Spleen (tissue), 7 donors: ENCODE results near the gene MIEN1.
"Not testable (repeated sequence)": the region's sequence is repeated elsewhere in the genome, so short reads cannot be mapped to it uniquely, and the experiment has no call there.

Experiments used
- POLR2A ChIP-seq, 3 donors: fragments of 450-650 bp; IDR thresholded peaks; one replicate each; pipeline ENCODE4 v1.5.1; 2017; ENCODE audit warnings: antibody characterized with exemption in 3 of 3, mild to moderate bottlenecking in 1 of 3
- POLR2AphosphoS5 ChIP-seq, 3 donors: sonication (generic); formaldehyde crosslinking; IDR thresholded peaks; one replicate each; pipeline ENCODE4 v1.5.1; 2017; ENCODE audit warnings: antibody characterized with exemption in 3 of 3
- TF ChIP-seq, protein P1 (sequence below), 11 experiments: fragments of 200-600 bp in 7 of 11; fragments of 450-650 bp in 4 of 11; sonication (generic) in 4 of 11; IDR thresholded peaks in 8 of 11; conservative IDR thresholded peaks in 3 of 11; 1 replicate in 7 of 11; 2 replicates in 4 of 11; pipeline versions ENCODE4 v1.4.0 to v1.8.0; 2016 to 2021; ENCODE audit warnings: antibody characterized with exemption in 11 of 11, inconsistent platforms in 4 of 11, mild to moderate bottlenecking in 1 of 11
- donor health status: DM: no; HTN: no; CAD: no; lungs with moderate emphysema.
- donor health status: DM: no; HTN: no; CAD: no.
- donor health status: DM: no; HTN: no; CAD: no.

DNA sequence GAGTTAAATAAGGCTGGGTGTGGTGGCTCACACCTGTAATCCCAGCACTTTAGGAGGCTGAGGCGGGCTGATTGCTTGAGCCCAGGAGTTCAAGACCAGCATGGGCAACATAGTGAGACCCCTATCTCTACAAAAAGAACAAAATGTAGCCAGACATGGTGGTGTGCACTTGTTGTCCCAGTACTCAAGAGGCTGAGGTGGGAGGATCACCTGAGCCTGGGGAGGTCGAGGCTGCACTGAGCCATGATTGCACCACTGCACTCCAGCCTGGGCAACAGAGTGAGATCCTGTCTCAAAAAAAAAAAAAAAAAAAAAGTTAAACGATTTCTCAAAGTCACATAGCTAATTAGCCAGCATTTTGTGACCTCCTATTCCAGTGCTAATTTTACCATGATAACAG is 33.8 kb upstream of the MIEN1 start:
- TF ChIP-seq, protein P1, sequence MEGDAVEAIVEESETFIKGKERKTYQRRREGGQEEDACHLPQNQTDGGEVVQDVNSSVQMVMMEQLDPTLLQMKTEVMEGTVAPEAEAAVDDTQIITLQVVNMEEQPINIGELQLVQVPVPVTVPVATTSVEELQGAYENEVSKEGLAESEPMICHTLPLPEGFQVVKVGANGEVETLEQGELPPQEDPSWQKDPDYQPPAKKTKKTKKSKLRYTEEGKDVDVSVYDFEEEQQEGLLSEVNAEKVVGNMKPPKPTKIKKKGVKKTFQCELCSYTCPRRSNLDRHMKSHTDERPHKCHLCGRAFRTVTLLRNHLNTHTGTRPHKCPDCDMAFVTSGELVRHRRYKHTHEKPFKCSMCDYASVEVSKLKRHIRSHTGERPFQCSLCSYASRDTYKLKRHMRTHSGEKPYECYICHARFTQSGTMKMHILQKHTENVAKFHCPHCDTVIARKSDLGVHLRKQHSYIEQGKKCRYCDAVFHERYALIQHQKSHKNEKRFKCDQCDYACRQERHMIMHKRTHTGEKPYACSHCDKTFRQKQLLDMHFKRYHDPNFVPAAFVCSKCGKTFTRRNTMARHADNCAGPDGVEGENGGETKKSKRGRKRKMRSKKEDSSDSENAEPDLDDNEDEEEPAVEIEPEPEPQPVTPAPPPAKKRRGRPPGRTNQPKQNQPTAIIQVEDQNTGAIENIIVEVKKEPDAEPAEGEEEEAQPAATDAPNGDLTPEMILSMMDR (IDR thresholded peaks at IDR 0.05 in 8 of 11, conservative IDR thresholded peaks at IDR 0.05 in 3 of 11): not testable (repeated sequence)
- not testable (repeated sequence) for TF ChIP-seq POLR2A (IDR thresholded peaks at IDR 0.05)
- peak in 1 of 3 donors; percentile 19 for TF ChIP-seq POLR2AphosphoS5 (IDR thresholded peaks at IDR 0.05)
